CD4-positive, alpha-beta T cell treated with Interleukin-15 for 4 hours (primary cell): ENCODE data around the gene EAF1.
"Not testable (repeated sequence)": the region's sequence is repeated elsewhere in the genome, so short reads cannot be mapped to it uniquely, and the experiment has no call there.

Experiments used
- DNase-seq: peaks from one replicate; pipeline ENCODE4 v3.0.0-alpha.2; 2020; ENCODE audit warnings: low spot score

The EAF1 gene

GRCh38 chr3:15405448-15406050 is 21.8 kb upstream of the EAF1 start:
- peak; percentile 56 for DNase-seq

GRCh38 chr3:15409239-15409638 is 18.2 kb upstream of the EAF1 start:
- DNase-seq, result no peak

GRCh38 chr3:15409774-15410173 is 17.6 kb upstream of the EAF1 start:
- no peak for DNase-seq

GRCh38 chr3:15410966-15411365 is 16.4 kb upstream of the EAF1 start:
- not testable (repeated sequence) for DNase-seq

DNA sequence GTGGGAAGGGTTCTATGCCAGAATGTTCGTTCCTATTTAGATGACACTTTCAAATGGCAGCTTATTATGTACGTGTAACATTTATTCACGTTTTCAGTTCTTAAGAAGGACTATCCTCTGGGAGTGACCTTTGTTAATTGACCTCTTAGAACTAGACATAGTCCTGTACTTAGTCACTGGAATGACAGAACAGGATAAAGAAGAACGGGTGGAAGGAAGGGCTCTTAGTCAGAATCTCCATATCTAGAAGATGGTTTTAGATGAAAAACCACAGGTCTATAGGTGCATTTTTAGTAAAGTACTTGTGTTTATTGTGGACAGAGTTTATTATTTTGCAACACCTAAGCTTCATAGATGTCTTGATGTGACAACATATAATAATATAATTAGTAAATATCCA is 6.5 kb upstream of the EAF1 start:
- DNase-seq, result no peak

DNA sequence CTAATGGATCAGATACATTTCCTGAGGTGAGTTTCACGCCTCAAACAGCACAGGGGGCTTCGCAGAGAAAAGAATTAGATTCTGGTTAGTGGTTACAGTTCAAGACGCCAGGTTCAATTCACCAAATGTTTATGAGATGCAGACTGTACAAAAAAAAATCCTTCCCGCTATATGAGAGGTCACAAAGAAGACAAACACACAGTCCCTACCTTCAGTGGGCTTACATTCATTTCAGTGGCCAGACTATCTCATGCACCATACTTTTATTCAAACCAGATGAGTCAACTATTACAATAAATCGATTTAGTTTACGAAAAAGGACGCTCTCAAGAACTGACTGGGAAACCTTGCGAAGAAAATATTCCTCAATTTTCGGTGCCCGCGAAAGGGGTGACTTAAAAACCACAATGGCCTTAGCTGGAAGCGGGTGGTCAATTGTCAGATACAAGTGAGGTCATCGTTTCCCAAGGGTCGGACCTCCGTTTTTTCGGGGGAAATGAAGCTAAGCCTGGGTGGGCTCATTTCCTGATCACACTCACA is 749 bp upstream of the EAF1 start:
- DNase-seq, result no peak

- no peak for DNase-seq
Measured at GRCh38 chr3:15427981-15428380, 583 bp downstream of the EAF1 start.

DNA sequence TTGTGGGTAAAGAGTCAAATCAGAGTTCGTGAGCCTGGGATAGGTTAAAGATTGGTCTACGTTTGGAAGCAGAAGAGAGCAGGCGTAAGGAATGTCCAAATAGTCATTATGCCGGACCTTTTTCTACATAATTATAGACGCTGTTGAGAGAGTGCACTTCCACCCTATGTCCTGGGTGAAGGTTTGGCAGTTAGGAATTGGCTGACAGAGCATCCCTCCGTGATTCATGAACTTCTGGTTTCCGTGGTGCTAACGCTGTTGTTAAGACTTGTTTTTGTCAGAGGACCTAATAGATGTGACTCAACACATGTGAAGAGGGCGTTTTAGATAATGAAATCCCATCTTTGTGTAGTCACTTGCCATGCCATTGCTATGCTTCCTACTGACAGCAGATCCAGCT is 1.1 kb downstream of the EAF1 start:
- DNase-seq, result peak; percentile 67

- DNase-seq, result no peak
Measured at GRCh38 chr3:15429080-15429479, 1.7 kb downstream of the EAF1 start.

DNA sequence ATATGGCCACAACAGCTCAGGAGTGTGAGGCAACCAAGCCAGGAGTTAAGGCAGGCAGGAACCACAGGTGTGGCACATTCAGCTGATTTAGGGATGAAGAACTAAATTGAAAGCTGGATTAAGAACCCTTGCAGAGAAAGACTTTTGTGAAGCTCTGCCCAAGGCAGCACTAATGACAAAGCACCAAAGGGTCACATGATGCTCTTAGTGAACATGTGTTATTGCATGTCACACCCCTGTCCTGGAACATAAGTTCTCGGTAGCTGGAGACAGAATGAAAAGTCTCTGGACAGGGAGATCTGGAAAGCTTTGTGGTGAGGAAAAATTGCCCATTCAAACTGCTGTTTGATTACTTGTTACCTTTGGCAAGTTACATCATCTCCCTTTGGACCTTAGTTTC is 3.2 kb downstream of the EAF1 start:
- no peak for DNase-seq

DNA sequence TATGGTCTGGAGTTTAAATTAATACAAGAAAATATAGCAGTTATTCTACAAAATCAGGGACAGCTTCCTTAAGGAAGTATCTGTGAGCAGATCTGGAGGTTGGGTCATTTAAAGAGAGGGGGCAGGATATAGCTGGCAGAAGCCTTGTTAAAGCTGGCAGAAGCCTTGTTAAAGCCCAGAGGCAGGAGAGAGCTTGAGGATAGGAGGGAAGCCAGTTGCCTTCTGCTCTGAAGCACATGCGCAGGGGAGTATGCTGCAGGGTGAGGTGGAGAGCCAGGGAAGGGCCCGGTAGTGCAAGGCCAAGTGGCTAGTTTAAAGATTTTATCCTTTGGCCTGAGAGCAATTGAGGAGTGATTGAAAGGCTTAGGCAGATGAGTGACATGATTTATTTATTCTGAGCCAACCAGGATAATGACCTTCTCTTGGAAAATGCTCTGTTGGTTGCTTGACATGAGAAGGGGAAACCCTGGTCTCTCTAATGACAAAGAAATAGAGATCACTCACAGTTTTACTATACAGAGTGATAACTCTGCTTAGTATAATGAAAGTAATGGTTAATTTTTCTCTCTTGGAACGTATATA is 3.9 kb downstream of the EAF1 start:
- DNase-seq, result no peak

GRCh38 chr3:15433531-15433930 is 6.1 kb downstream of the EAF1 start:
- DNase-seq, result no peak

DNA sequence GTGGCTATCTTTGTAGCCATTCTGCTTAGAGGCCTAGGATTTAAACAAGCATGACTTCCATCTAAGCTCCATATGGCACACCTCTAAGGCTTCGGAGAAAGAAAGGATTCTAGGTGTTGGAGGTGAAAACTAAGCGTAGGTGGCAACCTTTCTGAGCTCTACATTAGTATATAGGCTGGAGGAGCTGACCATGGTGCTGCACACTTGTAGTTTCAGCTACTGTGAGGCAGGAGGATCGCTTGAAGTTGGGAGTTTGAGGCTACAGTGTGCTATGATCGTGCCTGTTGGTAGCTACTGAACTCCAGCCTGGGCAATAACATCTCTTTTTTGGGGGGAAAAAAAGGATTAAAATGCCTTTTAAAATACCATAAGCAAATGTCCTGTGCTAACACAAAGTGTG is 7.4 kb downstream of the EAF1 start:
- no peak for DNase-seq

GRCh38 chr3:15436246-15436645 is 8.8 kb downstream of the EAF1 start:
- DNase-seq, result no peak

DNA sequence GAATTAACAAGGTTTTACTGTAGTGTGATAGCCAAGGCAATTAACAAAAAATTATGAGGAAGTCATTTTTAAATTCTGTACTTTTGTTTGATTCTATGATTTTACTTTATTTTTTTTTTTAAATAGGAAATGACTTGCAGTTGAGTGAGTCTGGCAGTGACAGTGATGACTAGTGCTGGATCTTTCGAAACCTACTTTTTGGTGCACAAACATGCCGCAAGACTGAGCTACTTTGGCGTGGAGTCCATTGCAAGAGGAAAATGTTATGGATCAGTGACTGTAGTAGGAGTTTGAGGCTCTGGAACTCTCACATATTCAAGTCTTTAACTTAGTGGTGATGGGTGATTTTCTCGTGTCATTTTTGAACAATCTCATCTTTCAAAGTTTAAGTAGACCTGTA is 11.6 kb downstream of the EAF1 start:
- DNase-seq, result no peak

DNA sequence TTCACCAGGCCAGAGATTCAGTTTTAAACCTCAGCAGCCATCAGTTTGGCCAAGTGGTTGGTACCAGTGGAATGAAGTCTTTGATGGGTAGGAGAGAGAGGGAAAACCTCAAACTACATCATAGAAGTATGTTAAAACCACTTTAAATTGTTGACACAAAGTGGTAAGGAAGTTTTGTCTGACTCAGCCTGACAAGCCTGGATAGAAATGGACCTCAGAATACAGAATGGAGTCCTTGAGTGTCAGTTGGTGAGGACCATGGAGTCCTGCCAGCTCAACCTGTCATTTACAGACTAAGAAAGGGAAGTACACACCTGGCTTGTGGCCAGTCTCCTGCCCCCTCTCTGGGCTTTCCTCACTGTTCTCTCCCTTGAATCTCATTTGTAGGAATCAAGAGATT is 12.1 kb downstream of the EAF1 start:
- no peak for DNase-seq

GRCh38 chr3:15440891-15441290 is 13.5 kb downstream of the EAF1 start:
- no peak for DNase-seq

- DNase-seq, result no peak
Measured at GRCh38 chr3:15443826-15444524, 16.6 kb downstream of the EAF1 start.

GRCh38 chr3:15449489-15450224 is 22.3 kb downstream of the EAF1 start:
- DNase-seq, result no peak

DNA sequence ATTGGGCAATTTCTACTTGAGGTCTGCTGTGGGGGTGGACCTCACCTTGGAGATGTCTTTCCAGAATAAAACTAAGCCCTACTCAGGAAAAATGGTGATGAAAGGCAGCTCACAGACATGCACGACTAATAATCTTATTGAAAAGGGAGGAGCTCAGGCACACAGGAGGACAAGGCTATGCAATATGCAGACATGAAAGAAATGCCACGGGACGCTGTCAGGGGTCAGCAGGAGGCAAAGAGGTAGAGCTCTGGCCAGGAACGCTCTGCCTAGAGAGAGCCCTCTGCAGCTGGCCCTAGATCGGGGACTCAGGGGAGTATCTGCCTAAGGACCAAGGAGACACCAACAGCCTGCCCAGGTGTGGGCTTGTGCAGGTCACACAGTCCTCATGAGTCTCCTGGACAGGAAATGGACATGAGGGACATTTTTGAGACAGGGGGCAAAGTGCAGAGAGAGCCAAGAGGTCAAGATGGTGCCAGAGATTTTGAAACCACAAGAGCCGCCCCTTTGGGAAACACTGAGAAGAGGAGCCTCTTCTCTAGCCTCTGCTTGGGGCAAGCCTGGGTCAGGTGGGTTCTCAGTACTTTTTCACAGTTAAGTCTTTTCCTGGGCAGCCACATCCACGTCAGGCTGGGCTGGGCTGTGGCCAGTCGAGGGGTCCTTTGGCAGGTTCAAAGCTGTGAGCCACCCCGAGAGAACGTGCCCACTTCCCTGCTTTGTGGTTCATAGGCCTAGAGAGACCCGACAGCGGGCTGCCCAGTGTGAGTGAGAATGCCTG is 23.2 kb downstream of the EAF1 start:
- DNase-seq, result no peak

DNA sequence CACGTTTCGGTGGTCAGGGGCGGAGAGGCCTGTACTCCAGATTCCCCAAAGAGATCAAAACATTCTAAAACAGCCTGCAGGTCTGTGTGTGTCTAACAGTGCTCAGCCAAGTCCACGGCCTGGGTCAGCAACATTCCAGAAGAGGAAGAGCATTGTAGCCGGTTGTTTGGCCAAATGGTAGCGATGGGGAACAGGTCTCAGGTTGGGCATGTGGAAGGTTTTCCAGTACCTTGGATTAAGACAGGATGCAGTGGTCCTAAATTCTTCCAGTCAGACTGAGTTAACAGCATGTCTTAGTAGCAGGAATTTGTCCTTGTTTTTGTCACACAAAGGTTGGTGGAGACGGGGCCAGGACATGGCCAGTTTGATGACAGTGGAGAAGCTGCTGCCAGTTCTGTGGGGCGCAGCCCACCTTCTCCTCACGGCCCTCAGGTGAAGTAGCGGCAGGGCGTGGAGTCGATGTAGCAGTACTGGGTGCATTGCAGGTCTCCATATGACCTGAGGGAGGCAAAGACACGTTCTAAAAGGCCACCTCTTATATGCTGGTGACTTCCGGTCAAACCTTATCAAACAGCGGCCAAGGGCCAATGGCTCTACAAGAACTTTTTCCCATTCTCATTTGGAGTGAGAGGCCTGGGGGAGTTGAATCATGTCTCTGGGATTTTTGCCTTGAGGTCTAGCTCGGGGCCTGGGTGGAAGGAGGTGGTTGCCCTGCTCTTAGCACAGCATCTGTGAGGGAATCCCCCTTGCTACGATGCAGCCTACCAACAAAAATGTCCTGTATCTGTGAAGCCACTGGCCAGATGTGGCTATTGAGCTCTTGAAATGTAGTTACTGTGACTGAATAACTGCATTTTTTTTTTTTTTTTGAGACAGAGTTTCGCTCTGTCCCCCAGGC is 24.1 kb downstream of the EAF1 start:
- DNase-seq, result no peak
